ENCODE data around the gene CCDC102A.

DNA sequence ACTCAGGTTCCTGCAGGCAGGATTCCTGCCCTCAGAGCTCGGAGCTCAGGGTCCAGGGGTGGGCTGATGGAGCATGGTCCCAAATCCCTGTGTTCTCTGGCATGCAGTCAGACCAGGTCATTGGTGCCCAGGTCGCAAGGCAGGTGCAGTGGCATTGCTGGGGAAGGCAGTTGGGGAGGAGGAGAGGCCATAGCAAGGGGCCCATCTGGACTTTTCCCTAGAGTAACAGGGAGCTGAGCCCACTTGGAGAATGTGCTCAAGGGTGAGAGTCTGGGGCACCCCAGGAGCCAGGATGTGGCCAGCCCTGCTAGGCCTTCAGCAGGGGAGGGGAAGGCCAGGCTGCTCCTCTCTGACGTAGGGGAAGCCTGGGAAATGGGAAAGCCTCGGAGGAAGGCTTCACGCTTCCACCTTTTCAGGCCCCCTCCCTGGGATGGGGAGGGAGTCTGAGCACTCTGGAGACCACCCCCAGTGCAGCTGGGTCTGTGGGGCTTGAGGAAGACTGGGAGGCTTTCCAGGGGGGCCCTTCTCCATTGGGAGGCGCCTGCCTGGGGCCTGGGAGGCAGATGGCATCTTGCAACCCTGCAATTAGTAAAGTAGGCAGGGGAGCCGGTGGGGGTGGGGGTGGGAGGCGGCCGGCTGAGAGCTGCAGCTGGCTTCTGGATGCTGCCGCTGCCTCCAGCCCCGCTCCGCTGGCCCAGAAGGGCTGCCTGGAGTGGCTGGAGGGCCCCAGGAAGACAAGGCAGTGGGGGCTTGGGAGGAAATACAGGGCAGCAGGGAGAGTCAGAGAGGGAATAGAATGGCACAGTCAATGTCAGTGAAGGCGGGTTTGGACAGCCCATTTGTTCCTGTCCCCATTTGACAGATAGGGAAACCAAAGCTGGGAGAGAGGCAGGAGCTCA lies 29.0 kb downstream of the CCDC102A start:
- TF ChIP-seq CTCF (IDR thresholded peaks at IDR 0.05) (no peak), EP300 (IDR thresholded peaks at IDR 0.05) (no peak)

All from tibial nerve (tissue), 4 donors.